HepG2 (cell line): Measurements from ENCODE around the gene TRMT1. TPM values are rescaled to one million over a fixed set of nuclear protein-coding genes. Genes with fewer than 3 reads are reported as not detected.

Experiments used
- ADNP ChIP-seq: sonication (generic); formaldehyde crosslinking; IDR thresholded peaks from 2 replicates; pipeline ENCODE4 v1.4.0; 2020; ENCODE audit warnings: missing genetic modification reagents
- ARNT ChIP-seq: fragments of 450-650 bp; IDR thresholded peaks from 2 replicates; pipeline ENCODE4 v1.6.1; 2017
- CBX5 ChIP-seq: sonication (generic); formaldehyde crosslinking; IDR thresholded peaks from 2 replicates; pipeline ENCODE4 v1.4.0; 2020; ENCODE audit warnings: missing genetic modification reagents, borderline replicate concordance
- ELF1 ChIP-seq: sonication (generic); formaldehyde crosslinking; IDR thresholded peaks from 2 replicates; pipeline ENCODE4 v1.4.0; 2020; ENCODE audit warnings: missing genetic modification reagents
- HNF4A ChIP-seq: sonication (generic); formaldehyde crosslinking; IDR thresholded peaks from 2 replicates; pipeline ENCODE4 v1.4.0; 2020; ENCODE audit warnings: missing genetic modification reagents
- HOXA3 ChIP-seq: sonication (generic); formaldehyde crosslinking; IDR thresholded peaks from 2 replicates; pipeline ENCODE4 v1.5.0; 2020; ENCODE audit warnings: missing genetic modification reagents
- KAT2B ChIP-seq: fragments of 150-350 bp; IDR thresholded peaks from 2 replicates; pipeline ENCODE4 v1.6.1; 2014; ENCODE audit warnings: low read depth, low read length, borderline replicate concordance
- KLF12 ChIP-seq: sonication (generic); formaldehyde crosslinking; IDR thresholded peaks from 2 replicates; pipeline ENCODE4 v1.4.0; 2020; ENCODE audit warnings: missing genetic modification reagents, borderline replicate concordance
- MTF2 ChIP-seq: sonication (generic); formaldehyde crosslinking; IDR thresholded peaks from 2 replicates; pipeline ENCODE4 v1.5.0; 2020; ENCODE audit warnings: missing genetic modification reagents, borderline replicate concordance
- NAIF1 ChIP-seq: sonication (generic); formaldehyde crosslinking; IDR thresholded peaks from 2 replicates; pipeline ENCODE4 v1.5.0; 2020; ENCODE audit warnings: mild to moderate bottlenecking, missing genetic modification reagents, borderline replicate concordance
- NFRKB ChIP-seq: fragments of 450-650 bp; IDR thresholded peaks from 2 replicates; pipeline ENCODE4 v1.6.1; 2017
- NKX3-1 ChIP-seq: sonication (generic); formaldehyde crosslinking; IDR thresholded peaks from 2 replicates; pipeline ENCODE4 v1.5.0; 2020; ENCODE audit warnings: missing genetic modification reagents
- RCOR2 ChIP-seq: IDR thresholded peaks from 2 replicates; pipeline ENCODE4 v1.6.1; 2016; ENCODE audit warnings: missing biosample characterization, missing genetic modification reagents
- TARDBP ChIP-seq: sonication (generic); formaldehyde crosslinking; IDR thresholded peaks from 2 replicates; pipeline ENCODE4 v1.8.0; 2022; ENCODE audit warnings: mild to moderate bottlenecking, missing genetic modification reagents
- U2AF2 ChIP-seq: fragments of 200-400 bp; formaldehyde crosslinking; IDR thresholded peaks from 2 replicates; pipeline ENCODE4 v1.6.1; 2017; ENCODE audit warnings: low read depth, mild to moderate bottlenecking, low read length
- ZNF768 ChIP-seq: sonication (generic); formaldehyde crosslinking; IDR thresholded peaks from 2 replicates; pipeline ENCODE4 v1.4.0; 2020; ENCODE audit warnings: missing genetic modification reagents
- ZNF839 ChIP-seq: sonication (generic); formaldehyde crosslinking; IDR thresholded peaks from 2 replicates; pipeline ENCODE4 v1.4.0; 2020; ENCODE audit warnings: missing genetic modification reagents, mild to moderate bottlenecking, borderline replicate concordance
- ZNF841 ChIP-seq: sonication (generic); formaldehyde crosslinking; IDR thresholded peaks from 2 replicates; pipeline ENCODE4 v1.8.1; 2023; ENCODE audit warnings: missing genetic modification reagents, borderline replicate concordance
- polyA plus RNA-seq, 8 experiments: library from polyadenylated mRNA; depleted of rRNA in 3 of 8; stranded (reverse) in 7 of 8; unstranded in 1 of 8; fragments of >200 nt; fragmentation: Illumina TruSeq in 4 of 8; extraction: Trizol in 4 of 8; gene quantifications; 2 replicates each; pipeline versions ENCODE4 v1.2.1 to v1.2.3, GENCODE V29; 2011 to 2016; ENCODE audit warnings: low read depth in 4 of 8, missing spikeins in 1 of 8, mixed read lengths in 1 of 8; ENCODE audit not compliant: insufficient read depth in 1 of 8
- total RNA-seq, 5 experiments: library from RNA; depleted of rRNA; stranded (reverse); fragments of >200 nt; fragmentation: Illumina TruSeq; extraction: Trizol; gene quantifications; 2 replicates each; pipeline ENCODE4 v1.2.3, GENCODE V29; 2016; ENCODE audit warnings: low read depth in 1 of 5
- TF ChIP-seq, protein P1 (sequence below): IDR thresholded peaks from 2 replicates; pipeline ENCODE4 v1.6.1; 2016; ENCODE audit warnings: control low read depth
- TF ChIP-seq, protein P2 (sequence below): sonication (generic); formaldehyde crosslinking; IDR thresholded peaks from 2 replicates; pipeline ENCODE4 v1.8.0; 2022; ENCODE audit warnings: mild to moderate bottlenecking, missing genetic modification reagents, borderline replicate concordance
- TF ChIP-seq, protein P3 (sequence below): sonication (generic); formaldehyde crosslinking; IDR thresholded peaks from 2 replicates; pipeline ENCODE4 v1.5.1; 2020; ENCODE audit warnings: mild to moderate bottlenecking, missing genetic modification reagents, moderate library complexity
- TF ChIP-seq, protein P4 (sequence below): sonication (generic); formaldehyde crosslinking; conservative IDR thresholded peaks from 2 replicates; pipeline ENCODE4 v1.4.0; 2020; ENCODE audit warnings: missing genetic modification reagents

Gene TRMT1
- total and polyA plus RNA-seq, 2 of the 13 experiments (the other 11 are each of a cell fraction or from before 2014, with no cell fraction given): 35.5 to 44.1 TPM

DNA sequence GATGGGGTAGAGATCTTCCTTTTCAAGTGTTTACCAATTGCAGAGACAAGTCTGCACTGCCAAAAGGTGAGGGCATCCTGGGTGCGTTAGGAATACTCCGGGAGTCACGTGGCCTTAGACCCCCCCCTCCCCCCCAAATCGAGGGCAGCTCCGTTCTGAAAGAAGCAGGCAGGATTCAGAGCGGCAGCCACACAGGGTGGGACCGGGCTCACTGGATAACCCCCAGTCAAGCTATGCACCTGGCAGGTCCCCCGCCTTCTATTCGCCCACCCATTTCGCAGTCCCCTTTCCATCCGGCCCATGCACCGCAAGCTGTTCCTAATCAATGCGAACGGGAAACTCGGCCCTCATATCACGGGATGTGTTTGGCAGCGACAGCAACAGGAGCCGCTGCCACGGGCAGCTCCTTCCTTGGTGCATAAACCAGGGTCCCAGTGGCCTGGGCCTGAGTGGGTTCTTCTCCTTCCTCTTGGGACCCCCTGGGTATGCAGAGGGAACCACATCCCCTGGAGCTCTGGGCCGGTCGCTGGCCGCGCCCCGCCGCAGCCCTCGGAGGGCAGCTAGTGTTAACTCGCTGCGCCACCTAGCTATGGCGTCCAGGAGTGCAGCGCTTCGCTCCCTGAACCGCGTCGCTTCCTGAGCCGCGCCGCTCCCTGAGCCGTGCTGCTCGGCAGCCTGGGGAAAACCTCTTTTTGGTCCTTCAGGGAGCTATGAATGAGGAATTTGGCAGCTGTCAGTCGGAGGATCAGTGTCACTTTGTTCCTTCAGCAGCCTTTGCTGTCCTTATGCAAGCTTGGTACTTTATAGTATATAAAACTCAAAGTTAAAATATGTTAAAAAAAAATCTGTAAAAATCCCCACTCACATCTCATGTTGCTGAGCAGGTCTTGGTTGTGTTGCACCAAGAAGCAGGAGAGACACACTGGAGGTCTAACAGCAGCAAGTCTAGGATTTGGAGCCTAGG is 55.3 kb downstream of the TRMT1 start (continued):
- TF ChIP-seq HNF4A (peak; percentile 32; the same call in 1 of the 2 replicates), ZNF768 (CRISPR knock-in tag) (peak; percentile 71), NAIF1 (CRISPR knock-in tag) (no peak), NKX3-1 (CRISPR knock-in tag) (0 out of 2 replicates have a peak, but pooled peaks have one; percentile 64), ZNF841 (no peak), KAT2B (no peak), MTF2 (CRISPR knock-in tag) (no peak), ELF1 (CRISPR knock-in tag) (peak; percentile 26; the same call in 1 of the 2 replicates), KLF12 (CRISPR knock-in tag) (peak; percentile 81; the same call in 1 of the 2 replicates), U2AF2 (no peak), RCOR2 (CRISPR knock-in tag) (no peak), NFRKB (no peak), CBX5 (peak; percentile 77; the same call in 1 of the 2 replicates), ZNF839 (CRISPR knock-in tag) (peak; percentile 77; the same call in 1 of the 2 replicates), ADNP (CRISPR knock-in tag) (0 out of 2 replicates have a peak, but pooled peaks have one; percentile 15), HOXA3 (CRISPR knock-in tag) (peak; percentile 71), TARDBP (CRISPR knock-in tag) (peak; percentile 7; the same call in 1 of the 2 replicates), ARNT (no peak)
- TF ChIP-seq, protein P1, sequence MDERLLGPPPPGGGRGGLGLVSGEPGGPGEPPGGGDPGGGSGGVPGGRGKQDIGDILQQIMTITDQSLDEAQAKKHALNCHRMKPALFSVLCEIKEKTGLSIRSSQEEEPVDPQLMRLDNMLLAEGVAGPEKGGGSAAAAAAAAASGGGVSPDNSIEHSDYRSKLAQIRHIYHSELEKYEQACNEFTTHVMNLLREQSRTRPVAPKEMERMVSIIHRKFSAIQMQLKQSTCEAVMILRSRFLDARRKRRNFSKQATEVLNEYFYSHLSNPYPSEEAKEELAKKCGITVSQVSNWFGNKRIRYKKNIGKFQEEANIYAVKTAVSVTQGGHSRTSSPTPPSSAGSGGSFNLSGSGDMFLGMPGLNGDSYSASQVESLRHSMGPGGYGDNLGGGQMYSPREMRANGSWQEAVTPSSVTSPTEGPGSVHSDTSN (CRISPR knock-in tag): no peak
- TF ChIP-seq, protein P2, sequence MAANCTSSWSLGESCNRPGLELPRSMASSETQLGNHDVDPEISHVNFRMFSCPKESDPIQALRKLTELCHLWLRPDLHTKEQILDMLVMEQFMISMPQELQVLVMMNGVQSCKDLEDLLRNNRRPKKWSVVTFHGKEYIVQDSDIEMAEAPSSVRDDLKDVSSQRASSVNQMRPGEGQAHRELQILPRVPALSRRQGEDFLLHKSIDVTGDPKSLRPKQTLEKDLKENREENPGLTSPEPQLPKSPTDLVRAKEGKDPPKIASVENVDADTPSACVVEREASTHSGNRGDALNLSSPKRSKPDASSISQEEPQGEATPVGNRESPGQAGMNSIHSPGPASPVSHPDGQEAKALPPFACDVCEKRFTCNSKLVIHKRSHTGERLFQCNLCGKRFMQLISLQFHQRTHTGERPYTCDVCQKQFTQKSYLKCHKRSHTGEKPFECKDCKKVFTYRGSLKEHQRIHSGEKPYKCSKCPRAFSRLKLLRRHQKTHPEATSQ: 0 out of 2 replicates have a peak, but pooled peaks have one; percentile 38
- TF ChIP-seq, protein P3, sequence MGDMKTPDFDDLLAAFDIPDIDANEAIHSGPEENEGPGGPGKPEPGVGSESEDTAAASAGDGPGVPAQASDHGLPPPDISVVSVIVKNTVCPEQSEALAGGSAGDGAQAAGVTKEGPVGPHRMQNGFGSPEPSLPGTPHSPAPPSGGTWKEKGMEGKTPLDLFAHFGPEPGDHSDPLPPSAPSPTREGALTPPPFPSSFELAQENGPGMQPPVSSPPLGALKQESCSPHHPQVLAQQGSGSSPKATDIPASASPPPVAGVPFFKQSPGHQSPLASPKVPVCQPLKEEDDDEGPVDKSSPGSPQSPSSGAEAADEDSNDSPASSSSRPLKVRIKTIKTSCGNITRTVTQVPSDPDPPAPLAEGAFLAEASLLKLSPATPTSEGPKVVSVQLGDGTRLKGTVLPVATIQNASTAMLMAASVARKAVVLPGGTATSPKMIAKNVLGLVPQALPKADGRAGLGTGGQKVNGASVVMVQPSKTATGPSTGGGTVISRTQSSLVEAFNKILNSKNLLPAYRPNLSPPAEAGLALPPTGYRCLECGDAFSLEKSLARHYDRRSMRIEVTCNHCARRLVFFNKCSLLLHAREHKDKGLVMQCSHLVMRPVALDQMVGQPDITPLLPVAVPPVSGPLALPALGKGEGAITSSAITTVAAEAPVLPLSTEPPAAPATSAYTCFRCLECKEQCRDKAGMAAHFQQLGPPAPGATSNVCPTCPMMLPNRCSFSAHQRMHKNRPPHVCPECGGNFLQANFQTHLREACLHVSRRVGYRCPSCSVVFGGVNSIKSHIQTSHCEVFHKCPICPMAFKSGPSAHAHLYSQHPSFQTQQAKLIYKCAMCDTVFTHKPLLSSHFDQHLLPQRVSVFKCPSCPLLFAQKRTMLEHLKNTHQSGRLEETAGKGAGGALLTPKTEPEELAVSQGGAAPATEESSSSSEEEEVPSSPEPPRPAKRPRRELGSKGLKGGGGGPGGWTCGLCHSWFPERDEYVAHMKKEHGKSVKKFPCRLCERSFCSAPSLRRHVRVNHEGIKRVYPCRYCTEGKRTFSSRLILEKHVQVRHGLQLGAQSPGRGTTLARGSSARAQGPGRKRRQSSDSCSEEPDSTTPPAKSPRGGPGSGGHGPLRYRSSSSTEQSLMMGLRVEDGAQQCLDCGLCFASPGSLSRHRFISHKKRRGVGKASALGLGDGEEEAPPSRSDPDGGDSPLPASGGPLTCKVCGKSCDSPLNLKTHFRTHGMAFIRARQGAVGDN (CRISPR knock-in tag): peak; percentile 61
- TF ChIP-seq, protein P4, sequence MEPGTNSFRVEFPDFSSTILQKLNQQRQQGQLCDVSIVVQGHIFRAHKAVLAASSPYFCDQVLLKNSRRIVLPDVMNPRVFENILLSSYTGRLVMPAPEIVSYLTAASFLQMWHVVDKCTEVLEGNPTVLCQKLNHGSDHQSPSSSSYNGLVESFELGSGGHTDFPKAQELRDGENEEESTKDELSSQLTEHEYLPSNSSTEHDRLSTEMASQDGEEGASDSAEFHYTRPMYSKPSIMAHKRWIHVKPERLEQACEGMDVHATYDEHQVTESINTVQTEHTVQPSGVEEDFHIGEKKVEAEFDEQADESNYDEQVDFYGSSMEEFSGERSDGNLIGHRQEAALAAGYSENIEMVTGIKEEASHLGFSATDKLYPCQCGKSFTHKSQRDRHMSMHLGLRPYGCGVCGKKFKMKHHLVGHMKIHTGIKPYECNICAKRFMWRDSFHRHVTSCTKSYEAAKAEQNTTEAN (CRISPR knock-in tag): 0 out of 2 replicates have a peak, but pooled peaks have one; percentile 49
